NCI-H128 (cell line): ENCODE results near the gene ZNF593OS.

ENCODE experiments used
- DNase-seq: peaks from one replicate; lab custom pipeline; 2025; ENCODE audit not compliant: unreplicated experiment; lab: John Stamatoyannopoulos, UW

The ZNF593OS gene

DNA sequence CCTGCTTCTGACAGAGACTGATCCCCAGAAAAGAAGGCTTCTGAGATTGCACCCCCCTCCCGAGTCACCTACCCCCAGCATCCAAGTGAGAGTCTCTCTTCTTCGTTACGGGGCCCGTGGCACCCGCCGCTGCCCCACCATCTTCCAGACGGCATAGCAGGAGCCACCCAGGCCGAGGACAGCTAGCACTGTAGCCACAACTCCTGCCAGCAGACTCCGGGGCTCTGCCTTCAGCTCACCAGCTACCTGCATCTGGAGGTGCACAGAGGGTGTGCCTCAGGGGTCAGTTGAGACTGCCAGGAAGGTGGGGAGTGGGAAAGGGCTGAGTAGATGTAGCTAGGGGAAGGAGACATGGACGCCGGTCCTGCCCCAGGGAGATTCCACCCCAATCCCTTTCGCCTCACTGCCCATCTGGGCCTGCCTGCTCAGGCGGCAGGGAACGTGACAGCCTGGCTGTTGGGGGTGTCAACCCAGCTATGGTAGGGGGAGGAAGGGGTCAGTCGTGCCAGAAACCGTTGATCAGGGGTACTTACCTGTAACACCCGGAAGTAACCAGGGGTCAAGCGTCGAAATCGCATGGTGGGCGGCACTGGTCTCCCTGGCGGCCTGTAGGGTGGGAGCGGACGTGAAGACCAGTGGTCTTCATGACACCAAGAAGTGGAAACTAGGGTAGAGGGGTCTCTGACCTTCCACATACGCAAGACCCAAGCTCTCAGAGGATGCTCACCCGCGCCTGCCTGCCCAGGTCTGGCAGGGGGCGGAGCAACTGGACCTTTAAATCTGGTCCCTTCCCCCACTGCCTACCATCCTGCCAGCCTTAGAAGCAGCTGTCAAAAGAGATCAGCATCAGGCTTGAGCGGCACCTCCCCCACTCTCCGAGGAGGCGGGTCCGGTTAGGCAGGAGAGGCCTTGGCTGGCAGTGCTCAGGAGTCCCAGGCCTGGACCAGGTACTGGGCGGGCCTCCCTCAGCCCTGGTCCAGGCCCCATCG is at the start of gene ZNF593OS:
TSS of gene ZNF593OS (minus strand) at position 749 of the 989 bp plus-strand sequence. CDS start at position 578, 171 bp downstream.
- DNase-seq: no peak

DNA sequence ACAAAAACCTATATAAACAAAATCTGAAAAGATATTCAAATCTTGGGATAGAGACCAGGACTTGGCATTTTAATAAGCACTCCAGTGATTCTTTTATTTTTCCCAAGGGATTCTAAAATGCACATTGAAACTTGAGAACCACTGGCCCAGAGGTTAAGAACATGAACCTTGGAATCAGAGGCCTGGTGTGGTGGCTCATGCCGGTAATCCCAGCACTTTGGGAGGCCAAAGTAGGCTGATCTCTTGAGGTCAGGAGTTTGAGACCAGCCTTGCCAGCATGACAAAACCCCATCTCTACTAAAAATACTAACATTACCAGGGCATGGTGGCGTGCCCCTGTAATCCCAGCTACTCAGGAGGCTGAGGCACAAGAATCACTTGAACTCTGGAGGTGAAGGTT is 49.5 kb upstream of the ZNF593OS start:
- DNase-seq: no peak

DNA sequence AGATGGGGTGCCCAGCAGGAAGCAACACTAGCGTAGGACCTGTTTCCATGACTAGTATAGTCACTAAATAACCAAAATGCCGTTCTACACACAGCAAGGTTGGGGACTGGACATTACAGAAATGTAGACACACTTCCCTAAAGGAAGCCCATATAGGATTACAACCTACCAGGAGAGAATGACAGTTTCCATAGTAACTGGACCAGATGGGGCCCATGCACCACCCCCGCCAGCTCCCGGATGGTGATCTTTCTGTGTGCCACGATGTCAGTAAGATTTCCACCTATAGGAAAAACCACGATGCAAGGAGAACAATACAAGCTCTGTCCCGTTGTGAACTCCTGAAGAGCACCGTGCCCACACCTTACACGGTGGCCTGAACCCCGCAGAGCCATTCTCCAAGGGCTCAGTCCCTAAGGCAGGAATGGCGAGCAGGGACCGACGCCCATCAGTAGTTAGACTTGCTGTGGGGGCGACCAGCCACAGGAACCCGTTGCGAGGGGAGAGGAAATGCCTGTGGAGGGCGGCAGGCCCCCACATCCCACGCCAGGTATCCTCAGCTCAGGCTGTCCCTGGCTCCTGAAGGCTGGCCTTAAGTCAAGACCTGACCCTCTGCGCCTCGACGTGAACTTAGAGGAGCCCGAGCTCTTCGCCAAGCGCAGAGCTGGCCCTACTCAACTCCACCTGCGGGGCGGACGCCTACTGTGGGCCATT is 48.7 kb upstream of the ZNF593OS start:
- DNase-seq: no peak

DNA sequence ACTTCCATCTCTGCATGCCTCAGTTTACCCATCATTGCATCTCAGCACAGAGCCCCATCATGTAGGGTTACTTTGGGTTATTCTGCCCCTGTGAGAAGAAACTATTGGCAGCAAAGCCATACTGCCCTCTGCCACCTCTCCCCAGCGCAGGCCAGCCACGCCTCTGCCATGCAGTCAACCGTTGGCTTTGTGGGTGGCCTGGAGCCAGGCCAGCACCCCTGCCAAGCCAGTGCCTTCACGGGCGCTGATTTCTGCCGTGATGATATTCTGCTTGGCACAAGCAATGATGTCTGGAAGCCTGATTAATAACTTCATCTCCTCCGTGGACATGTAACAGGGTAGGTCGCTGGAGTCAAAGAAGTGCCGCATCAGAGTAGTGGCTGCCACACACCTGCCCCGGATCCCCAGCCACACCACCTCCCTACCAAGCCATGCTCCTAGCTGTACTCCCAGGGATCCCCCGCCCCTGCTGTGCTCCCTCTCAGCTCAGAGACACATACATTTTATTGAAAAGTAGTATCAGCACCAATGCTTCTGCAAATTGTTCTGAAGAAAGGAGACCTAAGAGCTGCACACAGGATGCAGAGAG is 47.4 kb upstream of the ZNF593OS start:
- DNase-seq: no peak

DNA sequence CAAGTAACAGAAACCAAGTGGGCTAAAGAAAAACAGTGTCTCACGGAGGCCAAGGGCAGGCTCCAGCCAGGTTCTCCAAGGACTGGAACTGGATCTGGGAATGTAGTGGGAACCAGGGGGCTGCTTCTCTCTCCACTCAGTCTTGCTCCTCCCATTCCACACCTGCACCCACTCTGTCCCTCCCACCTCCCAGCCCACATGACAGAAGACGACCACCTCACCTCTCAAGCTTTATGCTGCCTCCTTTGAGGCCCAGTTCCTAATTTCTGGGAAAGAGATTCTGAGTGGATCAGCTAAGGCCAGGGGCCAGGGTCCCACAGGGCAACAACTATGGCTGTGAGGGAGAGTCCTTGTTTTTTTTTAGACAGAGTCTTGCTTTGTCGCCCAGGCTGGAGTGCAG is 43.6 kb upstream of the ZNF593OS start:
- DNase-seq: no peak

DNA sequence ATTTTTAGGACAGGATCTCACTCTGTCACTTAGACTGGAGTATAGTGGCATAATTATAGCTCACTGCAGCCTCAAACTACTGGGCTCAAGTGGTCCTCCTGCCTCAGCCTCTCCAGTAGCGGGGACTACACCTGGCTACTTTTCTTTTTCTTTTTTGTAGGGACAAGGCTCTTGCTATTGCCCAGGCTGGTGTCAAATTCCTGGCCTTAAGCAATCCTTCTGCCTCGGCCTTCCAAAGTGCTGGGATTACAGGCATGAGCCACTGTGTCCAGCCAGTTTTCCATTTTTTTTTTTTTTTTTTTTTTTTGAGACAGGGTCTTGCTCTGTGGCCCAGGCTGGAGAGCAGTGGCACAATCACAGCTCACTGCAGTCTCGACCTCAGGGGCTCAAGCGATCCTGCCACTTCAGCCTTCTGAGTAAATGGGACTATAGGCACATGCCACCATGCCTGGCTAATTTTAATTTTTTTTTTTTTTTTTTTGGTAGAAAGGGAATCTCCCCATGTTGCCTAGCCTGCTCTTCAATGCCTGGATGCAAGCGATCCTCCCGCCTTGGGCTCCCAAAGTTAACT is 41.8 kb upstream of the ZNF593OS start:
- no peak for DNase-seq

DNA sequence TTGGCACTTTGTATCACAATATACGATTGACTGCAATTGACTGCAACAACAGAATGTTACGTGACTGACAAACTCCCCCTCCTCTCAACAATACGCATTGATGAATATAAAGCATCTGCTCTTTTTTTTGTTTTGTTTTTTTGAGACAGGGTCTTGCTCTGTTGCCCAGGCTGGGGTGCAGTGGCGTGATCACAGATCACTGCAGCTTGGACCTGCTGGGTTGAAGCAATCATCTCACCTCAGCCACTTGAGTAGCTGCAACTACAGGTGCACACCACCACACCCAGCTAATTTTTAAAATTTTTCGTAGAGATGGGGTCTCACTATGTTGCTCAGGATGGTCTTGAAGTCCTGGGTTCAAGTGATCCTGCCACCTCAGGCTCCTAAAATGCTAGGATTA is 41.1 kb upstream of the ZNF593OS start:
- DNase-seq: no peak

DNA sequence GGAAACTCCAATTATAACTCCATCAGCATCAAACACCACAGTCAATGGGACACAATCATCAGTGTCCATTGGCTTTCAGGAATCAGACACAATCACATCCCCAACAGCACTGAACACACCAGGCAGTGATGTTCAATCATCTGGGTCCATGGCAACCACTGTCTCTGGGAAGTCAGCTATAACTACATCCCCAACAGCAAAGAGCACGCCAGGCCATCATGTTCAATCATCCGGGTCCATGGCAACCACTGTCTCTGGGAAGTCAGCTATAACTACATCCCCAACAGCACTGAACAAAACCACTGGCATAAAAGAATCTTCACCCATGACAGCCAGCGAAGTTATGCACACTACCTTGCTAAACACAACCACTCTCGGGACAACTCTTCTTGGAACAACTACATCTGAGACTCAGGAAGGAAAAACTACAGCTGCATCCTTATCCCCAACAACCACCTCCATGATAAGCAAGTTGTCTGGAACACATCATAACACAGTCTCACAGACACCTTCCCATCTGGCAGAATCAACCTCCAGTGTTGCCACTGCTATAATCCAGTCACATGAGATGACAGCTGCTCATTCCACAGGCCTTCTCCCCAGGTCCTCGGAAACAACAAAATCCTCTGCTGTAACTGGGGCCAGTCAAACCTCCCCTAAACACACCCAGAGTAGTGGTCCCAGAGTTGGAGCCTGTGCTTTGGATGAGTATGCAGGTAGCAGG is 38.7 kb upstream of the ZNF593OS start:
- DNase-seq: no peak

DNA sequence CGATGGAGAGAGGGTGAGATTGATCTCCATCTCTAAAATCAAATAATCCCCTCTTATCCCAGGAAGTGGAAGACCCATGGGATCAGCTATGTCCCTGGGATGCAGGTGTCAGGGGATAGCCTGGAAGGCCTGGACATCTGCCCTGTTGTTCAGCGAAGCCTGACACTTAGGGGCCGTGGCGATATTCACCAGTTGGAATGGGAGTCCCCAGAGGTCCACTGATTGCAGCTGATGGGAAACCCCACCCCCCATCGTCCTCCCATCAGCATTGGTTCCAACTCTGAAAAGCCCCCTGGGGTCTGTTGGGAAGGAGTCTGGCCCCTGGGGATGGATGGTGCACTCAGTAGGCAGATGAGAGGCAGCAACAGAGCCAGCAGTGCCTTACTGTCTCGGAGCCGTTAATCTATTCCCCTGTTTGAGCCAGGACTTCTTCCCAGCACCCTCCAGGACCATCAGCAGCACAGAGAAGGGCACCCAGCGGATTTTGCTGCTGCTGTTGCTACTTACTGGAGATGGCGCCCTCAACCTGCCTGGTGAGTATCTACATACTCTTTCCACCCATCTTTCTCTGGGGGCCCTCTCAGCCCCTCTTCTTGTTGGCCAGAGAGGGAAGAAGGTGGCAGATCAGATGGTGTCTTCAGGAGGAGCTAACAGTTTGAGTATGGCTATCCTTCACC is 32.1 kb upstream of the ZNF593OS start:
- no peak for DNase-seq

DNA sequence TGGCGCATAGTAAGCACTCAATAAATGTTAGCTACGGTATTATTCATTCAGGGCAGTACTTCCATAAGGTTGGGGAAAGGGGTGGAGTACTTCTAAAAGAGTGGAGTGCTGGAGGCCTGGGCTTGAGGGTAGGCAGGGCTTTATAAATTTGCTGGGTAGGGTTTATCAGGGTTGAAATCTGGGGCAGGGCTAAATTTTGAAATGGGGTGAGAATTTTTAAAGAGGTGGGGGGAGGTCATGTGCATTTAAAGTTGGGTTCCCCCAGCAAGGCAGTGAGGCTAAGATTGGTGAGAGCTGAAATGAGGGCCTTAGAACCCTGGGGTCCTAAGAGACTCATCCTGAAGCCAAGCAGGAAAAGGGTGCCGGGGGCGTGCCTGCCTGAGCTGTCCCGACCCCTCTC is 28.8 kb upstream of the ZNF593OS start:
- no peak for DNase-seq

DNA sequence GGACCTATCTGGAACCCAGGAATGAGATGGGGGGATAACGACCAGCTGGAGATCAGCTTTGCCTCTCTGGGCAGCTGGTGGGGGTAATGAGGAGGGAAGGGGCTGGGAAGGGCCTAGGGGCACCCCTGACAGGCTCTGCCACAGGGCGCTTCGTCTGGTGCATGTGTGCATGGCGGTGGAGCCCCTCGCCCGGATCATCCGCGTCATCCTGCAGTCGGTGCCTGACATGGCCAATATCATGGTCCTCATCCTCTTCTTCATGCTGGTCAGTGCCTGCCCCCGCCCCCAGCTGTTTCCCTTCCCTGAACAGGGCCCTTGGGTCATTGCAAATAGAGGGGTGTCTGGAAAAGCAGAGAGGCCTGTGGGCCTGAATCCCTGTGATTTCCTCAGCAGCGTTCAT is 26.2 kb upstream of the ZNF593OS start:
- DNase-seq: no peak

DNA sequence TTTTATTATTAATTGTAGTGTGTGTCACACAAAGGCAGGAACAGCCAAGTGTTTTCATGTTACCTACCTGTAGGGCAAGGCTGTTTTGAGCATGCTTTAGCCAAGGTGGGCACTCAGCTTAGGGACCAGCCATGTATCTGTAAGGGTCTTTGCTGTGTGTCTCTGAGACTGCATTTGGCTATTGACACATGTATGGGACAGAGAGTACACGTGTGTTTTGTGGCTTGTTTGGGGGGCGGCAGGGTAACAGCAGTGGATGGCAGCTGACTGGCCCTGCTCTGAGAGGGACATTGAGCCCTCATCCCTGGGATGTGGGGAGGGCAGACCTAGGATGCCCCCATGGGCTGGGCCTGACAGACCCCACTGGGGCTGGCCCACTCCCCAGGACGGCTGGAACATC is 25.7 kb upstream of the ZNF593OS start:
- no peak for DNase-seq

DNA sequence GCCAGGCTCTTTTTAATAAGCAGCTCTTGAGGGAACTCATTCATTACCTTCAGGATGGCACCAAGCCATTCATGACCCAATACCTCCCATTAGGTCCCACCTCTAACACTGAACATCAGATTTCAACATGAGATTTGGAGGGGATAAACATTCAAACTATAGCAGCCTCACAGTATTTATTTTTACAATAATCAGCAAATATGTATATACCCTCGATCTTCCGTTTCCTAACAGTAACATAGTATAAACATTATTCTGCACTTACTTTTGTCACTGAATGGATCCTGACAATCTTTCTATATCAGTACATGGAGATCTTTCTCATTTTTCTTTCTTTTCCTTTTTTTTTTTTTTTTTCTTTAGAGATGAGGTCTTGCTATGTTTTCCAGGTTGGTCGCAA is 24.2 kb upstream of the ZNF593OS start:
- DNase-seq: no peak

DNA sequence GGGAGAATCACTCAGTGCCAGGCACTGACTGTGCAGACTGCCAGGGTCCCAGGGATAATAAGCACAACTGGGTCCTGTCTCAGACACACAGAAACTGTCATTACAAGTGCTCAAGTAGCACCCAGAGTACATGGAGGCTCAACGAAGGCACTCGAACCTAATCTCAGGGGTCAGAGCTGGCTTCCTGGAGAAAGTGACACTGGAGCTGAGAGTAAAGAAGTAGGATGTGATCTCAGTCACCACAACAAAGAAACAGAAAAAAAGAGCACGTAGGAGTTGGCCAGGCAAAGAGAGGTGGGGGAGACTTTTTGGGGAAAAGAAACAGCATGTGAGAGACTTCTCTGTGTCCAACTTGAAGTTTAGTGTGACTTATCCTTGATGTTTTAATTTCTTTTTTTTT is 20.1 kb upstream of the ZNF593OS start:
- no peak for DNase-seq

DNA sequence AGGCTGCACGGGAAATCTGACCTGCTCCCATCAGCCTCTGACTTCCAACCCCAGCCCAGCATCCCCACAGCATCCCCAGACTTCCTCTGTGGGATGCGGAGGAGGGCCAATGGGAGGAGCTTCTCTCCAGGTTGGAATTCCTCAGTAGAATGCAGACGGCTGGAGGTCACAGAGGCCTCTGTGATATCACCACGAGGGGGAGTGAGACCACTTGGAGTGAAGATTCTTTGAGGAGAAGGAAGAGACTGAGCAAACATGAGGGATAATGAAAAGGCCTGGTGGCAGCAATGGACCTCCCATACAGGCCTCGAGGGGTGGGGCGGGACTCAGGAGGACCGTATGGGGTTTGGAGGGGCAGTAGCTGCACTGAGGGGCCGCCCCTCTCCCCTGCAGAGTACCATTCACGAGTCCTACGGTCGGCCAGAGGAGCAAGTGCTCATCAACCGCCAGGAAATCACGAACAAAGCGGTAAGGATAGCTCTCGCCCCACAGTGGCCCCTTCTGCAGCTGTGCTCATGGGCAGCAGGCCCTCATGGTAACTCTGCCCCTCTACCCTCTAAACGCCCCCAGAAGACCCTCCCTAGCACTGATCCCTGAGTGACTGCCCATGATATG is 18.8 kb upstream of the ZNF593OS start, which contains the start of gene CATSPER4:
TSS of gene CATSPER4 (plus strand) at position 230 of the 615 bp plus-strand sequence. CDS start at position 256, 26 bp downstream.
- no peak for DNase-seq

DNA sequence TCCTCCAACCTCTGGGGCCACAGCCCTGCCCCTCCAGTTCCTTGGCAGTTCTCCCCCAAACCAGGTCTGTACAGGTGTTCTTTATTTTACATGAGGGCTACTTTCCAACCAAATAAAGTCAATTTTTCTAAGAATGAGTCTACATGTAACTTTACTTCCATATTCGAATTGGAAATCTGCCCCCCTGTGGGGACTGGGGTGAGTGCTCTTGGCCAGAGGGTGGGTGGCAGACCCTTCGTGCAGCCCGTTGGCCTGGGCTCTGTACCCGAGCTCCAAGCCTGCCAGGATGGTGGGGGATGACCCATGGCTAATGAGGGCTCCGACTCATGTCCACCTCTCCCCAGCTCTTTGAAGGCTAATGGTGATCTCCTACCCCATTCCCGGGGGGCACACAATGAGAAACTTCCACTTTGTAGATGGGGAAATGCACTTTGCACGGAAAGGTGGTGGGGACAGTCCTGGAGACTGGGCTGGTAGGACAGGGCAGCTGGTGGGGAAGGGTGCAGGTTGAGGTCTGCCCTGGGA is 18.2 kb upstream of the ZNF593OS start:
- DNase-seq: no peak

DNA sequence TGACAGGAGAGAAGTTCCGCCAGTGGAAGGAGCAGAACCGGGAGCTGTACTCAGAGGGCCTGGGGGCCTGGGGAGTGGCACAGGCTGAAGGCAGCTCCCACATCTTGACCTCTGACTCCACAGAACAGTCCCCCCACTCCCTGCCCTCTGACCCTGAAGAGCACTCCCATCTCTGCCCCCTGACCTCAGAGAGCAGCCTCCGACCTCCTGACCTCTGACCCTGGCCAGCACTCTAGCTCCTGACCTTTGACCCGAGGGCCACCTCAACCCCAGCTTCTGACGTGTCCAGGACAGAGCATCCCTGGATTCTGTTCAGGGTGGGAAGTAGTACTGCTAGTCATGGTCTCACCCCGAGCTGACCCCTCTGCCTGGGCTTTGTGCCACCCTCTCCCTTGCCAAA is 17.7 kb upstream of the ZNF593OS start:
- no peak for DNase-seq

DNA sequence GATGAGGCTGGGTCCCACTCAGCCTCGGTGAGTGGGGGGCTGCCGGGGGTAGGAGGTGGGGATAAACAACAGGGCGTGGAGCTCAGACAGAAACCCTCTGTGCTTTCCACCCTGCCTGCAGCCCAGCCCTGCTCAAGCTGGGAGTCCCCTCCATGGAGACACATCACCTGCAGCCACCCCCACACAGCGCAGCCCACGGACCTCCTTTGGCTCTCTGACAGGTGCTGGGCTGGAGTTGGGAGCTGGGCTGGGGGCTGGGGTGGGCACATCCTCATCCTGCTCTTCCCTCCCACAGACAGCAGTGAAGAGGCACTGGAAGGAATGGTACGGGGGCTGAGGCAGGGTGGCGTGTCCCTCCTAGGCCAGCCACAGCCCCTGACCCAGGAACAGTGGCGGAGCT is 16.8 kb upstream of the ZNF593OS start:
- no peak for DNase-seq

DNA sequence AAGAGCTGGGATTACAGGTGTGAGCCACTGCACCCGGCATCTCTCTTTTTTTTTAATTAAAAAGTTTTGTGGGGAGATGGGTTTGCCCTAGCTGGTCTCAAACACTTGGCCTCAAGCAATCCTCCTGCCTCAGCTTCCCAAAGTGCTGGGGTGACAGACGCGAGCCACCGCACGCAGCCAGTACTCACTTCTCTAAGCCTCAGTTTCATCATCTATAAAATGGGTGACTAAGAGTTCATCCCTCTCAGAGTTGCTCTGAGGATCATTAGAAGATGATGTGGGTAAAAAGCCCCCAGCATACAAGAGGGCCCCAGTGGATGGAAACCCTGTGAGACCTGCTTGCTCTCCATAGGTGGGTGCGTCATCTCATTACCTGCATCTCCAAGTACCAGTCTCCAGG is 16.2 kb upstream of the ZNF593OS start:
- no peak for DNase-seq
